Gastroesophageal sphincter (tissue), 4 donors: Measurements from ENCODE around the gene FNDC11. TPM values are rescaled to one million over a fixed set of nuclear protein-coding genes. Genes with fewer than 3 reads are reported as not detected.

Experiments
- ATAC-seq: fragments of 150-250 bp; one replicate; pipeline ENCODE4 v1.9.1; 2016; ENCODE audit warnings: mild to moderate bottlenecking, moderate library complexity
- H3K27ac ChIP-seq, 4 donors: fragments of 200-600 bp; sonication (generic) in 3 of 4; 1 replicate in 3 of 4; 2 replicates in 1 of 4; pipeline ENCODE4 v1.5.1; 2016 to 2019
- H3K27me3 ChIP-seq: fragments of 200-600 bp; sonication (generic); one replicate; pipeline ENCODE4 v1.5.1; 2019
- H3K36me3 ChIP-seq, 2 donors: fragments of 200-600 bp; sonication (generic); one replicate each; pipeline ENCODE4 v1.5.1; 2019; ENCODE audit warnings: control low read depth in 1 of 2
- H3K4me1 ChIP-seq, 3 donors: fragments of 200-600 bp; sonication (generic); 1 replicate in 2 of 3; 2 replicates in 1 of 3; pipeline ENCODE4 v1.5.1; 2016 to 2019; ENCODE audit warnings: control low read depth in 2 of 3
- H3K4me3 ChIP-seq, 2 donors: fragments of 200-600 bp; sonication (generic); one replicate each; pipeline ENCODE4 v1.5.1; 2019; ENCODE audit warnings: mild to moderate bottlenecking in 1 of 2, moderate library complexity in 1 of 2
- H3K9me3 ChIP-seq, 3 donors: fragments of 200-600 bp; sonication (generic); one replicate each; pipeline ENCODE4 v1.5.1; 2017 to 2019; ENCODE audit warnings: control low read depth in 2 of 3
- EP300 ChIP-seq: sonication (generic); formaldehyde crosslinking; IDR thresholded peaks from one replicate; pipeline ENCODE4 v1.6.1; 2017; ENCODE audit warnings: antibody characterized with exemption, mild to moderate bottlenecking
- POLR2A ChIP-seq, 2 donors: fragments of 450-650 bp; IDR thresholded peaks; one replicate each; pipeline ENCODE4 v1.6.1; 2017; ENCODE audit warnings: antibody characterized with exemption in 2 of 2, mild to moderate bottlenecking in 2 of 2, moderate library complexity in 1 of 2
- POLR2AphosphoS5 ChIP-seq: sonication (generic); formaldehyde crosslinking; IDR thresholded peaks from one replicate; pipeline ENCODE4 v1.6.1; 2017; ENCODE audit warnings: antibody characterized with exemption
- WGBS, 2 donors: methylation state at CpG; one replicate each; pipeline ENCODE4 v1.1.5; 2018; ENCODE audit warnings: low coverage in 1 of 2; 5-methylcytosine and 5-hydroxymethylcytosine counted together
- total RNA-seq, 4 donors: library from RNA; depleted of rRNA; stranded (reverse); fragments of >200 nt; gene quantifications; one replicate each; pipeline ENCODE4 v1.1.0, GENCODE V29; 2016
- TF ChIP-seq, protein P1 (sequence below), 4 experiments: fragments of 200-600 bp in 2 of 4; fragments of 450-650 bp in 2 of 4; sonication (generic) in 1 of 4; IDR thresholded peaks; one replicate each; pipeline ENCODE4 v1.5.1; 2017 to 2019; ENCODE audit warnings: antibody characterized with exemption in 4 of 4, mild to moderate bottlenecking in 2 of 4, moderate library complexity in 2 of 4

FNDC11 gene
- total RNA-seq, 4 donors from 2014 or later = 0.27 TPM; not detected in 3

DNA sequence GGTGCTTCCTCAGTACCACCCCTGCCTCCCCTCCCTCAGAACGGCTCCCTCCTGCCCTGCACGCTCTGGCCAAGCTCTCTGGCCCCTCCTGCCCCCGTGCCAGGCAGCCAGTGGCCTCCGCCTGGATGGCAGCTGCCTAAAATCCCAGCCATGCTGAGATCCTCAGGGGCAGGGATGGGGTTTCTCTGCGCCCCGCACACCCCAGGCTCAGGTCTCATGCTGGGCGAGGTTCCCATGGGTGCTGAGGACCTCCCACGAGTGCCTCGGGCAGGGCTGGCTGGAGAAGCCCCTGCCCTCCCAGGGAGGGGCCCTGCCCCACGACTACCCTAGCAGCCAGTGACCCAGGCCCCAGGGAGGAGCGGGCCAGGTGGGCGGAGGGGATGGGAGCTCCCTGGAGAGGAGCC, 19.5 kb upstream of the FNDC11 start:
- Histone ChIP-seq H3K36me3 (no peaks in the 10 kb centered on the region), H3K4me3 (no peak overlapping the region), H3K27me3 (peaks cover 71% of the 10 kb centered on the region), H3K9me3 (no peaks in the 10 kb centered on the region), H3K27ac (no peak overlapping the region), H3K4me1 (peaks cover 0 to 36% (median 12%) of the 10 kb centered on the region in 3 donors)
- TF ChIP-seq EP300 (no peak), POLR2A (IDR thresholded peaks at IDR 0.05) (no peak), POLR2AphosphoS5 (no peak)
- TF ChIP-seq, protein P1, sequence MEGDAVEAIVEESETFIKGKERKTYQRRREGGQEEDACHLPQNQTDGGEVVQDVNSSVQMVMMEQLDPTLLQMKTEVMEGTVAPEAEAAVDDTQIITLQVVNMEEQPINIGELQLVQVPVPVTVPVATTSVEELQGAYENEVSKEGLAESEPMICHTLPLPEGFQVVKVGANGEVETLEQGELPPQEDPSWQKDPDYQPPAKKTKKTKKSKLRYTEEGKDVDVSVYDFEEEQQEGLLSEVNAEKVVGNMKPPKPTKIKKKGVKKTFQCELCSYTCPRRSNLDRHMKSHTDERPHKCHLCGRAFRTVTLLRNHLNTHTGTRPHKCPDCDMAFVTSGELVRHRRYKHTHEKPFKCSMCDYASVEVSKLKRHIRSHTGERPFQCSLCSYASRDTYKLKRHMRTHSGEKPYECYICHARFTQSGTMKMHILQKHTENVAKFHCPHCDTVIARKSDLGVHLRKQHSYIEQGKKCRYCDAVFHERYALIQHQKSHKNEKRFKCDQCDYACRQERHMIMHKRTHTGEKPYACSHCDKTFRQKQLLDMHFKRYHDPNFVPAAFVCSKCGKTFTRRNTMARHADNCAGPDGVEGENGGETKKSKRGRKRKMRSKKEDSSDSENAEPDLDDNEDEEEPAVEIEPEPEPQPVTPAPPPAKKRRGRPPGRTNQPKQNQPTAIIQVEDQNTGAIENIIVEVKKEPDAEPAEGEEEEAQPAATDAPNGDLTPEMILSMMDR (IDR thresholded peaks at IDR 0.05) = no peak
- no CpG with 5 or more reads among the region's 12 CpGs for WGBS, 2 donors
- ATAC-seq = no peak

DNA sequence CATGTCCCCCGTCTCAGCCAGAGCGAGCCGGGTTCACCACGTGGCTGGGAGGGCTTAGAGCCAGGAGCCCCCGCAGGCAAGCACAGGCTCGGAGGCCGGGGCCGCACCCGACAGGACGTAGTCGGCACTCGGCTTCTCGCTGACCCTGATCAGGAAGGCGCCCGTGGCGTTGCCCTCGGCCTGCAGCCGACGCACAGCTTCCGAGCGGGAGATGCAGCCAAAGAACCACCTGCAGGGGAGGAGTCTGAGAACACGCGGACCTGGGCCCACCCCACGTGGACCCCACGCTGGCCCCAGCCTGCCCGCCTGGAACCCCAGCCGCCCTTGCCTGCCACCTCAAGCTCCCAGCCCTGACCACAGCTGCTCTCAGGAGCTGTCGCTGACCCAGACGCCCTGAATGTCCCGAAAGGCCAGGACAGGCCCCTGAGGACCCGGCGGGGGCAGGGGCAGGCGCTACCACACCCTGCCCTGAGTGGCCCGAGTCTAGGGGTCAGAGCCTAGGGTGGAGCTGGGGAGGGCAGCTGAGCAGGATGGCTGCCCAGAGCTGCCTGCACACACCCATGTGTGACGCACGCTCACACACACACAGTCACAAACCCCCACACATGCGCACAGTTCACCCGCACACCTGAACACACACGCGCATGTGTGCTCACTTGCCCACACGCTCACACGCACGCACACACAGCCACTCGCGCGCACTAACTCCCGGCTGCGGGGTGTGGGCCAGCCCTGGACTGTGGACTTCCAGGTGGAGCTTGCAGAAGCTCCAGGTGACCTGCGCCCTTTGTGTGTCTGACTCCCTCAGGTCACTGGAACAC, 18.9 kb upstream of the FNDC11 start:
- H3K4me3 ChIP-seq = no peak overlapping the region
- WGBS, 2 donors = 0 to 32% methylated on average over 1 to 19 of the region's 49 CpGs
- H3K4me1 ChIP-seq = peaks cover 0 to 36% (median 12%) of the 10 kb centered on the region in 3 donors
- H3K27ac ChIP-seq = no peak overlapping the region
- H3K36me3 ChIP-seq = no peaks in the 10 kb centered on the region
- H3K9me3 ChIP-seq = no peaks in the 10 kb centered on the region
- no peak for TF ChIP-seq POLR2AphosphoS5
- TF ChIP-seq, protein P1 (IDR thresholded peaks at IDR 0.05) = no peak
- no peak for TF ChIP-seq EP300
- TF ChIP-seq POLR2A (IDR thresholded peaks at IDR 0.05) = no peak
- no peak for ATAC-seq
- peaks cover 71% of the 10 kb centered on the region for H3K27me3 ChIP-seq

DNA sequence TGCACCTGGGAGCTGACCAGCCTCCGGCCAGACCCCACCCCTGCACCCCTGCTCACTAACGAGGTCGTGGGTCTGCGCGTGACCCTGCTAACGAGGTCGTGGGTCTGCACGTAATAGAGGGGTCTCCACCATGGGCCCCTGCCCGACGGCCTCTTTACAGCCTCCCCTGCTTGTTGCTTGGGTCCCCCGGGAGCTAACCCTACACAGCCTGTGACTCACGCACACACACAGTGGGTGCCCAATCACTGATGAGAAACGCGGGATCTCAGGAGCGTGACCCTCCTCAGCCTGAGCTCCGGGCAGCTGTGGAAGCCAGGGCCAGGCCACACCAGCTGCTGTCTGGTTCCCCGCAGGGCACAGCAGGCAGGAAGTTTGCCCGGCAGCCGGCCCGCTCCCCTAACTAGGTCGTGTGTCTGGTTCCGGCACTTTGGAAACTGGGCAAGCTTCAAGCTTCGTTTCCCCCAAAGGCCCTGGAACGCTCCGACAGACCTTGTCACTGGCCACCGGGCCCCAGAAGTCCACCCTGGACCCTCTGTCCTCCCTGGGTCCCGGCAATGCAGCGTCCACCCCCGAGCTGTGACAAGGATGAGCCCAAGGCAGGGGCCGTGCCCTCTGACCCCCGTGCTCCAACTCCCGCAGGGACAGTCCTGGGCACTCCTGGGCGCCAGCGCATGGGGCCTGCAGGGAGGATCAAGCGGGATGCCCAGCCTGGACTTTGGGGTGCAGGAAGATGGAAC, 17.6 kb upstream of the FNDC11 start:
- Histone ChIP-seq H3K27me3 (peaks cover 62% of the 10 kb centered on the region), H3K27ac (no peak overlapping the region), H3K9me3 (no peaks in the 10 kb centered on the region), H3K36me3 (no peaks in the 10 kb centered on the region), H3K4me3 (no peak overlapping the region), H3K4me1 (peaks cover 0 to 36% (median 12%) of the 10 kb centered on the region in 3 donors)
- WGBS, 2 donors = no CpG with 5 or more reads among the region's 35 CpGs
- ATAC-seq = no peak
- TF ChIP-seq POLR2AphosphoS5 (no peak), EP300 (no peak)
- TF ChIP-seq, protein P1 (IDR thresholded peaks at IDR 0.05) = no peak

DNA sequence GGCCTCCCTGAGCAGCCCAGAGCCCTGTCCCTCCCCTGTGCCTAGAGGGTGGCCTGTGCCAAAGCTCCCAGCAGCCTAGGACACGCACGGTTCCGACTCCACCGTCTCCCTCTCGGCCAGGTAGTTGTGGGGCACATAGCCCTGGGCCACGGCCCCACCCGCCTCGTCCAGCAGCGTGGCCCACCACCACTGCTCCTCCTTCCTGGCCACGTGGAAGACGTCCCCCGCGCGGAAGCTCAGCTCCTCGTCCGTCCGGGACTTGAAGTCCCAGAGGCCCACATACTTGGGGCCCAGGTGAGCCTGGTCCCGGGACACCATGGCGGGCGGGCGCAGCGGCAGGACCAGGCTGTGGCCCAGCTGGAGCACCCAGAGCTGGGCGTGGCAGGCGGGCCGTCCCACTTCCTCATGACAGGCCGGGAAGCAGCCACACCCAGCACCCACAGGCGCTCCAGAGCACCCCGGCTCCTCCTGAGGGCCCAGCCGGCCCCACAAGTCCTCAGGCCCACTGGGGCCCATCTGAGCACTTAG, 16.9 kb upstream of the FNDC11 start, which contains the start of gene PTK6:
TSS of gene PTK6 (minus strand) at position 380 of the 528 bp plus-strand sequence. CDS start at position 318, 62 bp downstream.
- H3K9me3 ChIP-seq = no peaks in the 10 kb centered on the region
- peaks cover 0 to 36% (median 12%) of the 10 kb centered on the region in 3 donors for H3K4me1 ChIP-seq
- peak within 1 kb of the TSS in 1 of 2 donors; percentile 42 for H3K4me3 ChIP-seq
- peak within 1 kb of the TSS in 3 of 4 donors; percentile 25 to 52 (median 31) for H3K27ac ChIP-seq
- WGBS, 2 donors = no CpG with 5 or more reads among the region's 29 CpGs
- TF ChIP-seq POLR2AphosphoS5 (no peak), EP300 (no peak), POLR2A (IDR thresholded peaks at IDR 0.05) (no peak)
- TF ChIP-seq, protein P1 (IDR thresholded peaks at IDR 0.05) = no peak
- peaks cover 62% of the 10 kb centered on the region for H3K27me3 ChIP-seq
- no peaks in the 10 kb centered on the region for H3K36me3 ChIP-seq
- ATAC-seq = peak; percentile 33
